NCI-H2227 treated with DMSO at 0.1 percent for 48 hours (cell line): ENCODE data around the gene HDAC3.
"Not testable (repeated sequence)": the region's sequence is repeated elsewhere in the genome, so short reads cannot be mapped to it uniquely, and the experiment has no call there.

ENCODE experiments used
- DNase-seq: peaks from one replicate; lab custom pipeline; 2025; lab: John Stamatoyannopoulos, UW

HDAC3 gene

GRCh38 chr5:141634720-141635119 lies 1.9 kb downstream of the HDAC3 start:
- DNase-seq, result no peak

GRCh38 chr5:141633871-141634561 lies 2.6 kb downstream of the HDAC3 start:
- no peak for DNase-seq

- no peak for DNase-seq
Measured at GRCh38 chr5:141632650-141633049, 4.0 kb downstream of the HDAC3 start.

GRCh38 chr5:141630570-141631140 lies 6.0 kb downstream of the HDAC3 start:
- DNase-seq, result no peak

GRCh38 chr5:141628175-141628788 lies 8.4 kb downstream of the HDAC3 start:
- DNase-seq, result no peak

- no peak for DNase-seq
Measured at GRCh38 chr5:141623611-141624010, 13.0 kb downstream of the HDAC3 start.

- no peak for DNase-seq
Measured at GRCh38 chr5:141623186-141623585, 13.5 kb downstream of the HDAC3 start.

- peak; percentile 84 for DNase-seq
Measured at GRCh38 chr5:141618804-141619554, 17.7 kb downstream of the HDAC3 start, which contains the start of gene DIAPH1. DIAPH1 (minus strand) TSS chr5:141619000; CDS start chr5:141618914, 86 bp downstream.

GRCh38 chr5:141618030-141618803 lies 18.4 kb downstream of the HDAC3 start:
- DNase-seq, result peak; percentile 10

GRCh38 chr5:141617682-141618029 lies 19.0 kb downstream of the HDAC3 start:
- no peak for DNase-seq

GRCh38 chr5:141617128-141617527 lies 19.5 kb downstream of the HDAC3 start:
- DNase-seq, result no peak

GRCh38 chr5:141615991-141616720 lies 20.5 kb downstream of the HDAC3 start:
- no peak for DNase-seq

GRCh38 chr5:141613344-141613743 lies 23.3 kb downstream of the HDAC3 start:
- no peak for DNase-seq

- DNase-seq, result no peak
Measured at GRCh38 chr5:141611289-141611688, 25.4 kb downstream of the HDAC3 start.

- not testable (repeated sequence) for DNase-seq
Measured at GRCh38 chr5:141609921-141610320, 26.7 kb downstream of the HDAC3 start.

GRCh38 chr5:141609044-141609443 lies 27.6 kb downstream of the HDAC3 start:
- no peak for DNase-seq

- no peak for DNase-seq
Measured at GRCh38 chr5:141608557-141608956, 28.1 kb downstream of the HDAC3 start.

- DNase-seq, result no peak
Measured at GRCh38 chr5:141608046-141608445, 28.6 kb downstream of the HDAC3 start.

GRCh38 chr5:141605523-141606277 lies 30.9 kb downstream of the HDAC3 start:
- no peak for DNase-seq

- DNase-seq, result no peak
Measured at GRCh38 chr5:141603923-141604717, 32.5 kb downstream of the HDAC3 start.
